GM12878 (cell line): Measurements from ENCODE around the gene PAX7. TPM values are rescaled to one million over a fixed set of nuclear protein-coding genes. Genes with fewer than 3 reads are reported as not detected.

Experiments
- ATAC-seq: fragments of 200-7000 bp; cut with Tn5 transposase; 3 replicates; pipeline ENCODE4 v1.9.1; 2020; ENCODE audit warnings: mild to moderate bottlenecking, moderate library complexity
- BruUV-seq: library from RNA; stranded (reverse); fragments of 400-500 nt; replicated peaks from 2 replicates; lab custom pipeline; 2021; lab: Mats Ljungman, UMichigan
- CTCF ChIA-PET: fragments of 300-600 bp; sonication (Branson Sonifier 250); formaldehyde crosslinking; extraction: SDS; loops from one replicate; lab custom pipeline; 2021; ENCODE audit warnings: inconsistent platforms; lab: Yijun Ruan, JAX
- POLR2A ChIA-PET: fragments of 350-600 bp; formaldehyde crosslinking; extraction: SDS; loops from one replicate; lab custom pipeline; 2021; ENCODE audit warnings: inconsistent platforms; lab: Charles Lee
- RAD21 ChIA-PET: fragments of 300-600 bp; sonication (Branson Sonifier 250); formaldehyde crosslinking; loops from one replicate; lab custom pipeline; 2023; ENCODE audit warnings: antibody characterized with exemption; ENCODE audit not compliant: unreplicated experiment; lab: Charles Lee
- SMC1A ChIA-PET: fragments of 300-600 bp; sonication (Branson Sonifier 250); formaldehyde crosslinking; loops from one replicate; lab custom pipeline; 2023; ENCODE audit not compliant: unreplicated experiment, uncharacterized antibody; lab: Charles Lee
- DNase-seq: peaks from one replicate; pipeline ENCODE4 v3.0.0-alpha.2; 2011; ENCODE audit warnings: low read depth, low spot score
- FAIRE-seq: peaks from 3 replicates; lab custom pipeline; 2011; peaks lifted over from hg19 to GRCh38; lab: Jason Lieb, UNC
- H2AFZ ChIP-seq: 2 replicates; pipeline ENCODE4 v1.6.0; 2011; ENCODE audit warnings: low read depth, low read length, control low read depth; ENCODE audit not compliant: control insufficient read depth
- H3K27ac ChIP-seq: 2 replicates; pipeline ENCODE4 v1.5.1; 2011; ENCODE audit warnings: control low read depth; ENCODE audit not compliant: control insufficient read depth, insufficient read depth
- H3K27me3 ChIP-seq, 2 experiments: replicated peaks in 1 of 2; 2 replicates each; pipeline versions ENCODE4 v1.6.0 to v1.6.1; 2011; ENCODE audit warnings: low read length in 1 of 2; ENCODE audit not compliant: control insufficient read depth in 2 of 2, insufficient read depth in 2 of 2
- H3K36me3 ChIP-seq, 2 experiments: 2 replicates each; pipeline ENCODE4 v1.5.1; 2011; ENCODE audit warnings: low read length in 1 of 2; ENCODE audit not compliant: control insufficient read depth in 2 of 2, insufficient read depth in 2 of 2
- H3K4me1 ChIP-seq: 2 replicates; pipeline ENCODE4 v1.6.1; 2011; ENCODE audit warnings: mild to moderate bottlenecking, low read length, moderate library complexity, mixed read lengths; ENCODE audit not compliant: control insufficient read depth, insufficient read depth
- H3K4me2 ChIP-seq: 2 replicates; pipeline ENCODE4 v1.6.0; 2011; ENCODE audit warnings: control low read depth; ENCODE audit not compliant: control insufficient read depth, insufficient read depth
- H3K4me3 ChIP-seq: fragments of 200-600 bp; sonication (generic); 2 replicates; pipeline ENCODE4 v1.5.1; 2016
- H3K79me2 ChIP-seq: 2 replicates; pipeline ENCODE4 v1.6.0; 2011; ENCODE audit warnings: low read length; ENCODE audit not compliant: control insufficient read depth, insufficient read depth
- H3K9ac ChIP-seq: 2 replicates; pipeline ENCODE4 v1.8.0; 2011; ENCODE audit warnings: low read length, control low read depth, mixed read lengths; ENCODE audit not compliant: control insufficient read depth, insufficient read depth
- H3K9me3 ChIP-seq: replicated peaks from 3 replicates; pipeline ENCODE4 v1.5.1; 2011; ENCODE audit warnings: mild to moderate bottlenecking, low read length; ENCODE audit not compliant: control insufficient read depth, insufficient read depth
- H4K20me1 ChIP-seq: 2 replicates; pipeline ENCODE4 v1.6.0; 2011; ENCODE audit not compliant: control insufficient read depth, insufficient read depth
- NR2C1 ChIP-seq: fragments of 450-650 bp; IDR thresholded peaks from 2 replicates; pipeline ENCODE4 v1.6.1; 2017; ENCODE audit warnings: antibody characterized with exemption, mild to moderate bottlenecking, moderate library complexity
- SUZ12 ChIP-seq: fragments of 200-600 bp; sonication (generic); IDR thresholded peaks from one replicate; pipeline ENCODE4 v1.6.1; 2018; ENCODE audit warnings: antibody characterized with exemption, mild to moderate bottlenecking; ENCODE audit not compliant: unreplicated experiment
- WGBS: methylation state at CpG from one replicate; pipeline ENCODE4 v1.1.6; 2016; ENCODE audit warnings: low lambda C conversion rate; ENCODE audit not compliant: insufficient replicate concordance, insufficient coverage; ENCODE audit errors: missing lambda C conversion rate; 5-methylcytosine and 5-hydroxymethylcytosine counted together
- in situ Hi-C: fragments of 300-500 bp; cut with MboI; formaldehyde crosslinking; loops from 9 replicates; pipeline ENCODE4 v1.14.3; 2018; ENCODE audit warnings: mixed read lengths
- intact Hi-C: fragments of 100-400 bp; cut with micrococcal nuclease; formaldehyde crosslinking; loops from one replicate; pipeline ENCODE4 v1.14.2; 2022; ENCODE audit not compliant: unreplicated experiment
- polyA plus RNA-seq, 11 experiments: library from polyadenylated mRNA; depleted of rRNA in 4 of 11; unstranded in 6 of 11; stranded (reverse) in 5 of 11; fragments of >200 nt; fragmentation: Nextera tagmentation in 4 of 11; fragmentation: Illumina TruSeq in 1 of 11; extraction: Ambion mirVana in 4 of 11; extraction: Trizol in 1 of 11; gene quantifications; 1 replicate in 1 of 11; 2 replicates in 10 of 11; pipeline versions ENCODE4 v1.2.1 to v1.2.3, GENCODE V29; 2011 to 2016; ENCODE audit warnings: inconsistent platforms in 2 of 11, missing spikeins in 2 of 11, low read depth in 1 of 11
- total RNA-seq, 4 experiments: library from RNA; depleted of rRNA in 3 of 4; stranded (reverse); fragments of >200 nt in 3 of 4; fragmentation: Illumina TruSeq in 1 of 4; extraction: Trizol in 1 of 4; gene quantifications; 2 replicates each; pipeline versions ENCODE4 v1.2.1 to v1.2.3, GENCODE V29; 2013 to 2021
- TF ChIP-seq, protein P1 (sequence below): fragments of 450-650 bp; formaldehyde crosslinking; IDR thresholded peaks from 2 replicates; pipeline ENCODE4 v1.4.0; 2022; ENCODE audit warnings: mild to moderate bottlenecking, moderate library complexity
- TF ChIP-seq, protein P2 (sequence below): fragments of 450-650 bp; conservative IDR thresholded peaks from 2 replicates; pipeline ENCODE4 v1.6.1; 2017; ENCODE audit warnings: mild to moderate bottlenecking, moderate library complexity

Gene PAX7
- total and polyA plus RNA-seq, 10 of the 15 experiments (the other 5 are each of a cell fraction or from before 2014, with no cell fraction given) = not detected

DNA sequence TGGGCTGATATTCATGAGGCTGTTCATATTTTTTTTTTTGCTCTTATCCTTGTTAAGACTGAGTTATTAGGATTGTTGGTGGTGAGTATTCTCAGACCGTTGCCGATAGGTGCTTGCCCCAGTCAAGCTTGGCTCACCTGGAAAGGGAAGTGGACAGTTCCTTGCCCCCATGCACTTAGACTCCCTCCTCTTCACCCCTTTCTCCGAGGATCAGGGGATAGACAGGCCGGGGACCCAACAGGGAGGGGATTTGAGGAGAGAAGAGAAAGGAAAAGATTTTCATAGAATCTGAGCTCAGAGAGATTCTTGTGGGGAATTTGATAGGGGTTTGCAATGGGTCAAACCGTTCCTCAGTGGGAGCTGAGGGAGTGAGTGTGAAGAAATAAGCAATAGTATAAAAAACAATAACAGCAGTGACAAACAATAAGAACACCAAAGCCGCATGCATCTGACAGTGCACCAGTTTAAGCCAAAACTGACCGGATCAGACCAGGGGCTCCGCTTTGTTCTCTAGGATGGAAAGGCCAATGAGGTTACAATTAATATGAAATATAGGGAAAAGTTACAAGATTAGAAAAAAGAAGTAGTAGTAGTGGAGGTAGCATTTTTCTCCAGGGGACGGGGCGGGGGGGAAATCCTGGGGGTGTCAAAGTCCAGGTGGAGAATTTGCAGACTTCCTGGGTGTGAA, 8.9 kb downstream of the PAX7 start (continued):
- TF ChIP-seq, protein P1, sequence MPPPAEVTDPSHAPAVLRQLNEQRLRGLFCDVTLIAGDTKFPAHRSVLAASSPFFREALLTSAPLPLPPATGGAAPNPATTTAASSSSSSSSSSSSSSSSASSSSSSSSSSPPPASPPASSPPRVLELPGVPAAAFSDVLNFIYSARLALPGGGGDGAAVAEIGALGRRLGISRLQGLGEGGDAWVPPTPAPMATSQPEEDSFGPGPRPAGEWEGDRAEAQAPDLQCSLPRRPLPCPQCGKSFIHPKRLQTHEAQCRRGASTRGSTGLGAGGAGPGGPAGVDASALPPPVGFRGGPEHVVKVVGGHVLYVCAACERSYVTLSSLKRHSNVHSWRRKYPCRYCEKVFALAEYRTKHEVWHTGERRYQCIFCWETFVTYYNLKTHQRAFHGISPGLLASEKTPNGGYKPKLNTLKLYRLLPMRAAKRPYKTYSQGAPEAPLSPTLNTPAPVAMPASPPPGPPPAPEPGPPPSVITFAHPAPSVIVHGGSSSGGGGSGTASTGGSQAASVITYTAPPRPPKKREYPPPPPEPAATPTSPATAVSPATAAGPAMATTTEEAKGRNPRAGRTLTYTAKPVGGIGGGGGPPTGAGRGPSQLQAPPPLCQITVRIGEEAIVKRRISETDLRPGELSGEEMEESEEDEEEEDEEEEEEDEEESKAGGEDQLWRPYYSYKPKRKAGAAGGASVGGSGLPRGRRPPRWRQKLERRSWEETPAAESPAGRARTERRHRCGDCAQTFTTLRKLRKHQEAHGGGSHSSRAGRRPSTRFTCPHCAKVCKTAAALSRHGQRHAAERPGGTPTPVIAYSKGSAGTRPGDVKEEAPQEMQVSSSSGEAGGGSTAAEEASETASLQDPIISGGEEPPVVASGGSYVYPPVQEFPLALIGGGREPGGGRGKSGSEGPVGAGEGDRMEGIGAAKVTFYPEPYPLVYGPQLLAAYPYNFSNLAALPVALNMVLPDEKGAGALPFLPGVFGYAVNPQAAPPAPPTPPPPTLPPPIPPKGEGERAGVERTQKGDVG (CRISPR knock-in tag) = no peak
- TF ChIP-seq, protein P2, sequence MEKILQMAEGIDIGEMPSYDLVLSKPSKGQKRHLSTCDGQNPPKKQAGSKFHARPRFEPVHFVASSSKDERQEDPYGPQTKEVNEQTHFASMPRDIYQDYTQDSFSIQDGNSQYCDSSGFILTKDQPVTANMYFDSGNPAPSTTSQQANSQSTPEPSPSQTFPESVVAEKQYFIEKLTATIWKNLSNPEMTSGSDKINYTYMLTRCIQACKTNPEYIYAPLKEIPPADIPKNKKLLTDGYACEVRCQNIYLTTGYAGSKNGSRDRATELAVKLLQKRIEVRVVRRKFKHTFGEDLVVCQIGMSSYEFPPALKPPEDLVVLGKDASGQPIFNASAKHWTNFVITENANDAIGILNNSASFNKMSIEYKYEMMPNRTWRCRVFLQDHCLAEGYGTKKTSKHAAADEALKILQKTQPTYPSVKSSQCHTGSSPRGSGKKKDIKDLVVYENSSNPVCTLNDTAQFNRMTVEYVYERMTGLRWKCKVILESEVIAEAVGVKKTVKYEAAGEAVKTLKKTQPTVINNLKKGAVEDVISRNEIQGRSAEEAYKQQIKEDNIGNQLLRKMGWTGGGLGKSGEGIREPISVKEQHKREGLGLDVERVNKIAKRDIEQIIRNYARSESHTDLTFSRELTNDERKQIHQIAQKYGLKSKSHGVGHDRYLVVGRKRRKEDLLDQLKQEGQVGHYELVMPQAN = no peak

- DNase-seq (no peak), FAIRE-seq (no peak), ATAC-seq (no peak)
- TF ChIP-seq NR2C1 (no peak), SUZ12 (peak; percentile 90)
- intact Hi-C loops (no loop called here), in situ Hi-C loops (no loop called here)
- H3K27ac ChIP-seq = no peak overlapping the region
- H3K9ac ChIP-seq = no peak overlapping the region
- no peak overlapping the region for H3K4me2 ChIP-seq
- no peaks in the 10 kb centered on the region for H3K9me3 ChIP-seq
- H3K4me3 ChIP-seq = no peak overlapping the region
- no peaks in the 10 kb centered on the region for H4K20me1 ChIP-seq
- RAD21 ChIA-PET = no interaction called here
- peaks cover 27 to 36% of the 10 kb centered on the region in 2 experiments for H3K27me3 ChIP-seq
- CTCF ChIA-PET = no interaction called here
- POLR2A ChIA-PET = no interaction called here
- H2AFZ ChIP-seq = no peak overlapping the region
- H3K4me1 ChIP-seq = no peaks in the 10 kb centered on the region
- no peaks in the 10 kb centered on the region for H3K36me3 ChIP-seq
- WGBS = 16% methylated on average over 15 of the region's 43 CpGs
- H3K79me2 ChIP-seq = no peaks in the 10 kb centered on the region
- SMC1A ChIA-PET = no interaction called here
- no TSS peak for BruUV-seq
Observed at GRCh38 chr1:18640228-18641004, 9.8 kb downstream of the PAX7 start.
